Hypothalamus (tissue), 51 donors: ENCODE measurements around the gene TPCN2.
"Not testable (repeated sequence)": the region's sequence is repeated elsewhere in the genome, so short reads cannot be mapped to it uniquely, and the experiment has no call there.

ENCODE experiments used
- DNase-seq, 51 donors: peaks; one replicate each; lab custom pipeline; 2025; lab: John Stamatoyannopoulos, UW

Gene TPCN2

GRCh38 chr11:69048694-69049489 lies at the start of gene TPCN2:
TPCN2 (plus strand) TSS chr11:69048932; CDS start chr11:69048998, 66 bp downstream.
- peak in 50 of 51 donors; percentile 41 to 95 (median 90) for DNase-seq

- DNase-seq: no peak
These were observed 49.5 kb upstream of the TPCN2 start for GRCh38 chr11:68999093-68999747.

GRCh38 chr11:68999748-69000355 lies 48.9 kb upstream of the TPCN2 start:
- DNase-seq: not testable (repeated sequence)

DNA sequence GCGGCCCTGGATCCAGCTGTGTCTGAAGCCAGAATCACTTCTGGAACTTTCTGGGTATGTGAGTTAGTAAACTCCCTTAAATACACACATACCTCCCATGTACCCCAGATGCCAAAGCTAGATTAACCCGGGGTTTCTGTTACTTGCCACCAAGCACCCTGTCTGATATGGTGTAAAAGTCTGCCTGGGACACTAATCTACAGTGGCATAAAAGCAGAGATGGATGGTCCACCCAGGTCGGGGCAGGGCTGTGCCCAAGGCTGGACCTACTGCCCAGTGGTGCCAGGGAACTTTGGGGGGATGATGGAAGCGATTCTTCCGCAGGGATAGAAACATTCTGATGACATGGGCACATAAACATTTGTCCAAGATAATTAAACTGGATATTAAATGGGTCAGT lies 48.3 kb upstream of the TPCN2 start:
- no peak for DNase-seq

GRCh38 chr11:69000831-69001242 lies 47.9 kb upstream of the TPCN2 start:
- DNase-seq: peak in 3 of 51 donors; percentile 20 to 42 (median 27)

DNA sequence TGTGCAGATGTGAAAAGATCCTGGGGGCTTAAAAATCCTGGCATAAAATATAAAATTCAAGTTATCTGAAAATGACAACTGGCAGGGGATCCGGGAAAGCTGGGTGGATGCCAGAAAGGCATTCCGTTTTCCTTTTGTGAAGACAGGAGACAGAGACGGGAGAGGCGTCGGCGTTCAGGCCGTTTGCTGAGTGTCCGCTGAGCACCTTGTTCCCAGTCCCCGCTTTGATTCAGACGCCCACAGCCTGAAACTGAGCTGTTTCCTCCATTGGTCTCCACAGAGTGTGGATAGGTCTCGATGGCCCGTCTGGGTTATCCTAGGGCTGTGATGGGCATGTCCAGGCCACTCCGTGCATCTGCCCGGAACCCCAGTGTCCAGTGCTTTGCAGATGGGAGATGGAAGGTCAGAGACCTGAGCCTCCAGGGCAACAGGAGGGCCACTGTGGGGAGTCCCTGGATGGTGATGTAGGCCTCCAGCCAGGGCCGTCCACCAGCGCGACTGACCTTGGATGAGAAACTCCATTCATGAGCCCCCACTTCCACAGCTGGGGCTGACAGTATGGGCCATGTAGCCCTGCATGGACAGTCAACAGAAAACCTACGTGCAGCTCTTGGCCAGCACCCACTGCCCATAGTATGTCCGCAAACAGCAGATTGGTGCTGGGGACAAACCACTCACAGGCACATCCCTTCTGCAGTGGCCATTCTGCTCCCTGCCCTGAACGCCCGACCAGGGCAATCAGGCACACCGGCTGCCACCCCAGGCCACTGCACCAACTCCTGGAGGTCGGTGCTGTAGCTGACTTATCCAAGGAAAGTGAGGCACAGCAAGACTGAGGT lies 47.3 kb upstream of the TPCN2 start:
- DNase-seq: no peak

DNA sequence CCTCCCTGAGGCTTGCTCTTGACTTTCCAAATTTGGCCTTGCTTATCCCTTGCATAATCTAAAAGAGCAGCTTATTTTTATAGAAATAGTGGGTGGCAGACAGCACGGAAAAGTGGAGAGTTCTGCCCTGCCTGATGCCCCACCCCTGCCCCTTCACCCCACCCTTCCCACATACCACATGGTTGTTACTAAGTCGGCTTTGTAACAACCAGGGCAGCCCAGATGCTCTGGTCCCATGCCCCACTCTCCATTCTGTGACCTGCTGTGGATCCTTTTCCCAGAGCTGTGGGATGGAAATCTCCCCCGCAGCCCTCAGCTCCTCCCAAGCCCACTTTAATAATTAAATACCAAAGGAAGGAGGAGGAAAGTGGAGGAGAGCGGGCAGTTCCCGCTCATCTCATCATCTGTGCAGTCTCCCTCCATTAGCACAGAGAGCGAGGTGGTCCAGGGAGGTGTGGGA lies 46.6 kb upstream of the TPCN2 start:
- DNase-seq: no peak

DNA sequence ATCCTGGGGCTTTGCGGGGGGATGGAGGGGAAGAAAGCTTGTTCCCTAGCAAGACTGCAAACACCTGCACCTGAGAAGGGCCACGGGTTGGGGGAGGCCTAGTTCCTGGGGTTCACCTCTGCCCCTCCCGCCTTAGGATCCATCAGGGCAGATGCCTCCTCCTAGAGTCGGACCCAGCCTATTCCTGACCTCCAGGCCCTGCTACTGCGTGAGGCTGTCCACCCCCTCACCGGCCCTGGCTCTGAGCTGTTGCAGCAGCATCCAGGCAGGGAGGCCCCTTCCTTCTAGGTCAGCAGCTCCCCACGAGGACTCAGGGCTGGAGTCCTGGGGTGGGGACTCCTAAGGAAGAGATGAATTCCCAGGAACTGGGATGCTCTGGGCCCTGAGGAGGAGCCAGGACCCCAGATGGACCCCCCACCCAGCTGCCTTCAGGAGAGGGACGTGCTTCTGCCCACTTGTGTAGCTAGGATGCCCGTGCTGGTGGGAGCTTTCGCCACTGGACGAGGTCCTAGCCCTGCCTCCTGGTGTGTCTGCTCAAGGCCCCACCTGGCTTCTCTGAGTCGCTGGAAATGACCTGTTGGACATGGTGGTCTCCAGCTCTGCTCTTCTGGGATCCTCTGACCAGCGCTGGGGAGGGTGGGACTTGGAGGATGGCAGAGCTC lies 46.0 kb upstream of the TPCN2 start:
- DNase-seq: no peak

DNA sequence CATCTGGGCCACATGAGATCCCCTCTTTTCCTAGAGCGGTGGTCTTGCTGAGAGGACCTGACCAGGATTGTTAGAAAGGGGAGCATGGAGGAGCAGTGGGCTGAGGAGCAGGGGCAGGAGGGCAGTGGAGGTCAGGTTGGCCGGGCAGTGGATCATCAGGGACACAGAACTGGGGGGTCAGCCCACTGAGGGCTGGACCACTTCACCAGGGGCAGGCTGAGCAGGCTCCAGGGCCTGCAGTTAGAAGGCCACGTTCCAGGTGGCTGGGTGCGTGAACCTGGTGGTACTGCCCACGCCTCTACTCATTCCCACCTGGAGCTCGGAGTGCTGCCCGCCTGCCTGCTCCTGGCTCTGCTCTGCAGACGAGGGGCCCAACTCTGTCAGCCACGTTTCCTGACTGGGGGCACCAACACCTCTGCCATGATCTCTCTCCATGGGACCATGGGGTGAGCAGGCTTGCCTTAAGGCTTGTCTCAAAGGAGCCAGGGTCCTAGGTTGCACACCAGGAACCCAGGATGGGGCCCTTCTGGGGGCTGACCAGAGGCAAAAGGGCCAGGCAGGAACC lies 45.3 kb upstream of the TPCN2 start:
- DNase-seq: no peak

DNA sequence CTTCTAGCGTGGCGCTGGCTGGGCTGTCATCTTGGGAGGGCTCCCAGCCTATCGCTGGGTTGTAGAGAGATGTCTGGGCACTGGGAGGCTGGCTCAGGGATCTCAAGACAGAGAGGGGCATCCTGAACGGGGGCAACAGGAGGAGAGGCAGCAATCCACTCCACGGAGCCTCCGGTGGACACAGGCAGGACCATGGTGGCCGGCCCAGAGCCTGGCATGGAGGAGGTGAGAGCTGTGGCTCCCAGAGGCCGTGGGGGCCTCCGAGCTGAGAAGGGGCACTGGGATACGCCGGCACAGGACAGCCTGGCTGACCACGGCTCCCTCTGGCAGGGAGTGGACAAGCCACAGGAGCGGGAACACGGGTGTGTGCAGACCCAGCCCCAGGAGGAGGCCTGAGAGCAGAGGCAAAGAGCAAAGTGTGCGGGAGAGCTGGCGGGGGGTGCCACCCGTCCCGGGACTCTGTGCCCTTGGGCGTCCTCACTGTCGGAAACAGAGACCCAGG lies 44.8 kb upstream of the TPCN2 start:
- no peak for DNase-seq

GRCh38 chr11:69004411-69005182 lies 44.1 kb upstream of the TPCN2 start:
- no peak for DNase-seq

- no peak for DNase-seq
These were observed 43.5 kb upstream of the TPCN2 start for GRCh38 chr11:69005183-69005630.

DNA sequence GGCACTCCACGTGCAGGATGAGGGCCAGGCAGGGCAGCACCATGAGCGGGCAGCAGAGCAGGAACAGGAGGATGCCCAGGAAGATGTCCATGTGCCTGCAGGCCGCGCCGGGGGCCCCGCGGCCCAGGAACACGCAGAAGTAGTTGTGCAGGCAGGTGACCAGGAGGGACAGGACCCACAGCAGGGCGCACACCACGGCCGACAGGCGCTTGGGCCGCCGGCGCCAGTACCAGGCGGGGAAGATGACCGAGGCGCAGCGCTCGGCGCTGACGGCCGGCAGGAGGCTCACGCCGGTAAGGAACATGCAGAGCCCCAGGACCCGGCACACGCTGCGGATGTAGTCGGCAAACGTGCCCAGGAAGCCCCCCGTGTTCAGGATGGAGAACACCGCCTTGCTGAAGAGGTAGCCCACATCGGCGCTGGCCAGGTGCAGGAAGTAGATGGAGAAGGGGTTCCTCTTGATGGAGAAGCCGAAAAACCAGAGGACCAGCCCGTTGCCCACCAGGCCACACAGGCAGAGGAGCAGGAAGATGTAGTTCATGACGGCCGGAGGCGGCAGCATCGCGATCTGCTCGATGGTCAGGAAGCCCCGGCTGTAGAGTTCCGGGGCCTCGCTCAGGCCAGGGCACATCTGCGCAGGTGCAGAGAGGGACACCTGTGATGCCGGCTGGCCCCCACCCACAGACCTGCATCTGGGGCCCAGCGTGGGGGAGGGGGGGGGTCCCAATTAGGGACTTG lies 42.9 kb upstream of the TPCN2 start:
- no peak for DNase-seq

DNA sequence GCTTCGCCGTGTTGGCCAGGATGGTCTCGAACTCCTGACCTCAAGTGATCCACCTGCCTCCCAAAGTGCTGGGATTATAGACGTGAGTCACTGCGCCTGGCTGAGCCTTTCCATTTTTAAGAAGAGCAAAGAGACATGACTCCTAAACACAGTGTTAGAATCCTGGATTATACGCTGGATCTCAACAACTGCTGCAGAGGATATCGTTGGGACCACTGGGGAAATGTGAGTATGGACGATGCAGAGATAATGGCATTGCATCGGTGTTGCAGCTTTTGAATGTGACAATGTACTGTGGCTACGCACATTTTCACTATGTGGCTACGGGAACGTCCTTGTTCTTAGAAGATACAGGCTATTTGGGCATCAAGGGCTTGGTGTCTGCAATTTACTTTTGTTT lies 41.9 kb upstream of the TPCN2 start:
- DNase-seq: no peak

DNA sequence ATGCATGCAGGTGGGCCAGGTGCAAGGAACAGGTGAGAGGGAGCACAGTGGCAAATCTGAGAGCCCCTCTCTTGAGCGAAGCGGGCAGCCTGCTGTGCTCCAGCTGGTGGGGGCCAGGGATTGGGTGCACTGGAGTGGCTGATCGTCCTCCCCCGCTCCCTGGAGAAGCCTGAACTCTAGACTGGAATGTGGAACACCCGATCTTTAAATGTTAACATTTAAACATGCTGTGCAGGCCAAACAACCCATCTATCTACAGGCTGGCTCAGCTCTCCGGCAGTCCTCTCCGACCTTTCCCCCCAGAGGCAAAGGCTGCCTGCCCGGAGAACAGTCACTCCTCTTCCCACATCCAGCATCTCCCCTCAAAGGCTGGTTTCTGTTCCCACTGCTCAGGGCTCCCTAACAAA lies 40.8 kb upstream of the TPCN2 start:
- DNase-seq: no peak

DNA sequence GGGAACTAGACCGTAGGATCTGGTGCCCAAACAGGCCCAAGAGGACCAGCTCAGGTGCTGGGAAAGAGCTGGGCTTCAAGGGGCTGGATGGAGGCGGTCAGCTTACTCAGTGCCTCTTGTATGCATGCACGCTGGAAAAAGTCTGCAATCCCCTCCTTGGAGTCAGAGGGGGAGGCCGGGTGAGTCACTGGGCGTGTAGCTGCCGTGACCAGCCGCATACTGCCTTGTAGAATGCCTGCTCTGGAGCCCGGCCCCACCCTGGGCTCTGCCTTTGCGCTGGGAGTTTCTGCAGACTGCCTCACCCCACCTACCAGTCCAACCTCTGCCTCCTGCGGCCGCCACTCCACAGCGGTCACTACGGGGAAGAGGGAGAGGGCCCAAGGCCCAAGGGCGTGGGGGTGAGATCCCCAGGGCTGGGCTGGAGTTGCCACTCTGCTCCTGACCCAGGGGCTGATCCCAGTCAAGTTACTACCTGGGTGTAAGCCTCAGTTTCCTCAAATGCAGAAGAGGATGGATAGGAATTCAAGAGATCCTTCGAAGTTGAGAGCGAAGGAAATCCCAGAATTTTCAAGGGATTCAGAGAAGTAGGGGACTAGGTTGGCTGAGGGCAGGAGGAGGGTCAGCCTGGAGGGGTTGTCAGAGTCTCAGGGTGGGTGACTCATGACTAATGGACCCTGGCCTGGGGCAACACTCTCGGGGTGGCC lies 39.8 kb upstream of the TPCN2 start:
- no peak for DNase-seq

DNA sequence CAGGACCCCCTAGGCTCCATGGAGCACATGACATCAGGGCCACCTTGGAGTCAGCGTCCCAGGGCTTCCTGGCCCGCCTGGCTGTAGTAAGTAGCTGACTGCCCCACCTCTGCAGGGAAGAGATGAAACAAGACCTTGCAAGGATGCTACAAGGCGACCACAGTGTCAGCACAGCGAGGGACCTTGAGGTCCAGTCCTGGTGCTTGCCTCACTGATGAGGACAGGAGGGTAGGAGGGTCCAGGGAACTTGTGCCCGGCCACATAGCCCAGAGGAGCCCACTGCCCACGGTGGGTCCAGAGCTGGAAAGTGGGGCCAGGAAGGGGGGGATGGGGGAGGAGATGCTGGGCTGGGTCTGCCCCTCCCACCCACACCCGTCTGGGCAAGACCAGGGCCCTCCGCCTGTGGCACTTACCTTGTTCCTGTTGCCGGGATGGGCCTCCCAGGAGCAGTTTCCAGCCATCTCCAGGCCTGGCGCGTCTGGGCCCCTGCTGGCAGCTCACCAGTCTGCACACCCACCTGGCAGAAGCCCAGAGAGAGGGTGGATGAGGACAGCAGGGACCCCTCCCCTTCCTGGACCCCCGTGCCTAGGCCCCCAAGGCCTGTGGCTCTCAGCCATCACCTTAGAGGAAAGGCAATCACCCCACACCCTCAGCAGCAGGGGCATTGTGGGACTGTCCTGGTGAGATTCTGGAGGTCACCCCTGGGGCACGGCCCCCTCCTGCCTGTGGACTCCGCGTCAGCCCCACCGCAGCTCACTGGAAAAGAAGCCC lies 39.1 kb upstream of the TPCN2 start:
- no peak for DNase-seq
